ENCODE results near the gene TTC27. TPM values are rescaled to one million over a fixed set of nuclear protein-coding genes. Genes with fewer than 3 reads are reported as not detected.

TTC27 gene
- total RNA-seq, 1 experiment from 2014 or later, result 25.1 TPM

DNA sequence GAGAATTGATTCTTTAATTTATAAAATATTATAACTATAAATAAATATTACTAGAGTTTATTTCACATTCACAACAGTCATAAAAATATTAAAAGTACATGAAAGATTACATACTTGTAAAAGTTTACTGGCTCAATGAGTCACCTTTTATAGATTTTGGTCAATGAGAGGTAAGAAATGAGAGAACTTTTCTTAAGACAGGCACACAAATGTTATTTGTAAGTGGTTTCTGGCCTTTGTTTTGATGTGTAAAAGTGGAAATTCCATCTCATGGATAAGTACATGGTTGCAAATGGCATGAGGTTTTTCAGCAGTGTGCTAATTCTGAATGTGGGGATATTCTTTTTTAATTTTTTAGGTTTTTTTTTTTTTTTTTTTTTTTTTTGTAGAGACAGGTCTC is 63.8 kb downstream of the TTC27 start:
- POLR2A ChIA-PET, result no interaction called here
- DNase-seq (ENCODE audit: low spot score), result no peak

DNA sequence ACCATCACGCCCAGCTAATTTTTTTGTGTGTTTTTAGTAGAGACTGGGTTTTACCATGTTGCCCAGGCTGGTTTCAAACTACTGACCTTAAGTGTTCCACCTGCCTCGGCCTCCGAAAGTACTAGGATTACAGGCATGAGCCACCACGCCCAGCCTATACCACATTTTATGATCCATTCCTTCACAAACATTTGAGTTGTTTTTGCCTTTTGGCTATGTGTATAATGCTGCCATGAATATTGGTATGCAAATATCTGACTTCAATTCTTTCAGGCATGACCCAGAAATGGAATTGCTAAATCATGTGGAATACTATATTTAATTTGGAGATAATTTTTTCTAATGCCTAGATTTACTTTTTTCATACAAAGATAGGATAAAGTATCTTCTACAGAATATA is 68.6 kb downstream of the TTC27 start:
- CTCF ChIA-PET, result no interaction called here
- Mint-ChIP-seq H3K4me1 (peaks cover 12% of the 10 kb centered on the region), H3K27me3 (ENCODE audit: low read depth) (no peaks in the 10 kb centered on the region; the same call in 1 of the 2 replicates), H3K4me3 (no peak overlapping the region), H3K9me3 (no peaks in the 10 kb centered on the region), H3K36me3 (no peaks in the 10 kb centered on the region), H3K27ac (no peak overlapping the region)
- POLR2A ChIA-PET, result no interaction called here
- DNase-seq (ENCODE audit: low spot score) (no peak), ATAC-seq (no peak)
- TF ChIP-seq, protein P1, sequence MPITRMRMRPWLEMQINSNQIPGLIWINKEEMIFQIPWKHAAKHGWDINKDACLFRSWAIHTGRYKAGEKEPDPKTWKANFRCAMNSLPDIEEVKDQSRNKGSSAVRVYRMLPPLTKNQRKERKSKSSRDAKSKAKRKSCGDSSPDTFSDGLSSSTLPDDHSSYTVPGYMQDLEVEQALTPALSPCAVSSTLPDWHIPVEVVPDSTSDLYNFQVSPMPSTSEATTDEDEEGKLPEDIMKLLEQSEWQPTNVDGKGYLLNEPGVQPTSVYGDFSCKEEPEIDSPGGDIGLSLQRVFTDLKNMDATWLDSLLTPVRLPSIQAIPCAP (CRISPR knock-in tag; IDR thresholded peaks at IDR 0.05), result no peak
- TF ChIP-seq GRHL2 (CRISPR knock-in tag; IDR thresholded peaks at IDR 0.05; ENCODE audit: insufficient replicate concordance, severe bottlenecking) (no peak), JAZF1 (CRISPR knock-in tag; IDR thresholded peaks at IDR 0.05) (no peak), MXD4 (CRISPR knock-in tag; IDR thresholded peaks at IDR 0.05; ENCODE audit: borderline replicate concordance) (no peak), GTF2I (CRISPR knock-in tag; conservative IDR thresholded peaks at IDR 0.05) (no peak)
- TF ChIP-seq, protein P2, sequence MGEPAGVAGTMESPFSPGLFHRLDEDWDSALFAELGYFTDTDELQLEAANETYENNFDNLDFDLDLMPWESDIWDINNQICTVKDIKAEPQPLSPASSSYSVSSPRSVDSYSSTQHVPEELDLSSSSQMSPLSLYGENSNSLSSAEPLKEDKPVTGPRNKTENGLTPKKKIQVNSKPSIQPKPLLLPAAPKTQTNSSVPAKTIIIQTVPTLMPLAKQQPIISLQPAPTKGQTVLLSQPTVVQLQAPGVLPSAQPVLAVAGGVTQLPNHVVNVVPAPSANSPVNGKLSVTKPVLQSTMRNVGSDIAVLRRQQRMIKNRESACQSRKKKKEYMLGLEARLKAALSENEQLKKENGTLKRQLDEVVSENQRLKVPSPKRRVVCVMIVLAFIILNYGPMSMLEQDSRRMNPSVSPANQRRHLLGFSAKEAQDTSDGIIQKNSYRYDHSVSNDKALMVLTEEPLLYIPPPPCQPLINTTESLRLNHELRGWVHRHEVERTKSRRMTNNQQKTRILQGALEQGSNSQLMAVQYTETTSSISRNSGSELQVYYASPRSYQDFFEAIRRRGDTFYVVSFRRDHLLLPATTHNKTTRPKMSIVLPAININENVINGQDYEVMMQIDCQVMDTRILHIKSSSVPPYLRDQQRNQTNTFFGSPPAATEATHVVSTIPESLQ (CRISPR knock-in tag; IDR thresholded peaks at IDR 0.05), result no peak
- TF ChIP-seq, protein P3, sequence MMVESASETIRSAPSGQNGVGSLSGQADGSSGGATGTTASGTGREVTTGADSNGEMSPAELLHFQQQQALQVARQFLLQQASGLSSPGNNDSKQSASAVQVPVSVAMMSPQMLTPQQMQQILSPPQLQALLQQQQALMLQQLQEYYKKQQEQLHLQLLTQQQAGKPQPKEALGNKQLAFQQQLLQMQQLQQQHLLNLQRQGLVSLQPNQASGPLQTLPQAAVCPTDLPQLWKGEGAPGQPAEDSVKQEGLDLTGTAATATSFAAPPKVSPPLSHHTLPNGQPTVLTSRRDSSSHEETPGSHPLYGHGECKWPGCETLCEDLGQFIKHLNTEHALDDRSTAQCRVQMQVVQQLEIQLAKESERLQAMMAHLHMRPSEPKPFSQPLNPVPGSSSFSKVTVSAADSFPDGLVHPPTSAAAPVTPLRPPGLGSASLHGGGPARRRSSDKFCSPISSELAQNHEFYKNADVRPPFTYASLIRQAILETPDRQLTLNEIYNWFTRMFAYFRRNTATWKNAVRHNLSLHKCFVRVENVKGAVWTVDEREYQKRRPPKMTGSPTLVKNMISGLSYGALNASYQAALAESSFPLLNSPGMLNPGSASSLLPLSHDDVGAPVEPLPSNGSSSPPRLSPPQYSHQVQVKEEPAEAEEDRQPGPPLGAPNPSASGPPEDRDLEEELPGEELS (CRISPR knock-in tag; IDR thresholded peaks at IDR 0.05), result no peak

More for the DNA sequence above, 63.8 kb downstream of the TTC27 start:
- Mint-ChIP-seq H3K4me1 (no peaks in the 10 kb centered on the region), H3K27ac (no peak overlapping the region; the same call in 1 of the 2 replicates), H3K9me3 (no peaks in the 10 kb centered on the region), H3K36me3 (no peaks in the 10 kb centered on the region), H3K4me3 (no peak overlapping the region), H3K27me3 (ENCODE audit: low read depth) (no peaks in the 10 kb centered on the region)
- ATAC-seq, result no peak
- CTCF ChIA-PET, result no interaction called here
- TF ChIP-seq, protein P4, sequence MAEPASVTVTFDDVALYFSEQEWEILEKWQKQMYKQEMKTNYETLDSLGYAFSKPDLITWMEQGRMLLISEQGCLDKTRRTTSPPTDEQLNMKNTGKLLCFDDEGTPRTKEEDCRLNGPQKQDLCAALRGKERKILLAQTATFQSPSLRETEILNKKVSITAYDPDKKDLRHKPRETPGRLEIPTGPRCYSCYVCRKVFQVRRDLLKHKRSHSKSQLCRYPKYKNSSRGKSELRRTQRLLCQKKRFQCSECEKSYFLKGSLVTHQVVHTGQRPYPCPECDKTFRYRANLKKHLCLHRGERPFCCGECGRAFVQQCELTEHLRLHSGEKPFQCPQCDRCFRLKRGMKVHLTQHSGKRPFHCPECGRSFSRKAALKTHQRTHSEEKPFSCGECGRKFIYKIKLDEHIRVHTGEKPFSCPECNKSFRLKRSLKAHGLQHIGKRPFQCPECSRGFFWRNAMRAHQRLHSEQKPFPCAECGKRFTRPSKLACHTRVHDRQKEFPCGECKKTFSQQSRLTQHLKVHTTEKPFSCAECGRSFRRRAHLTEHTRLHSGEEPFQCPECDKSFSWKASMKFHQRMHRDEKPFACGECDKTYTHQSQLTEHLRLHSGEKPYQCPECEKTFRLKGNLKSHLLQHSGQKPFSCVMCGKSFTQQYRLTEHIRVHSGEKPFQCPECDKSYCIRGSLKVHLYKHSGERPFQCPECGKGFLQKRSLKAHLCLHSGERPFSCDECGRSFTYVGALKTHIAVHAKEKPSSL (CRISPR knock-in tag; conservative IDR thresholded peaks at IDR 0.05), result no peak
- TF ChIP-seq ZNF219 (CRISPR knock-in tag; IDR thresholded peaks at IDR 0.05; ENCODE audit: borderline replicate concordance) (no peak), JAZF1 (CRISPR knock-in tag; IDR thresholded peaks at IDR 0.05) (no peak), ZNF121 (CRISPR knock-in tag; IDR thresholded peaks at IDR 0.05) (no peak)
- TF ChIP-seq, protein P5, sequence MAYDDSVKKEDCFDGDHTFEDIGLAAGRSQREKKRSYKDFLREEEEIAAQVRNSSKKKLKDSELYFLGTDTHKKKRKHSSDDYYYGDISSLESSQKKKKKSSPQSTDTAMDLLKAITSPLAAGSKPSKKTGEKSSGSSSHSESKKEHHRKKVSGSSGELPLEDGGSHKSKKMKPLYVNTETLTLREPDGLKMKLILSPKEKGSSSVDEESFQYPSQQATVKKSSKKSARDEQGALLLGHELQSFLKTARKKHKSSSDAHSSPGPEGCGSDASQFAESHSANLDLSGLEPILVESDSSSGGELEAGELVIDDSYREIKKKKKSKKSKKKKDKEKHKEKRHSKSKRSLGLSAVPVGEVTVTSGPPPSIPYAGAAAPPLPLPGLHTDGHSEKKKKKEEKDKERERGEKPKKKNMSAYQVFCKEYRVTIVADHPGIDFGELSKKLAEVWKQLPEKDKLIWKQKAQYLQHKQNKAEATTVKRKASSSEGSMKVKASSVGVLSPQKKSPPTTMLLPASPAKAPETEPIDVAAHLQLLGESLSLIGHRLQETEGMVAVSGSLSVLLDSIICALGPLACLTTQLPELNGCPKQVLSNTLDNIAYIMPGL (CRISPR knock-in tag; IDR thresholded peaks at IDR 0.05), result no peak

DNA sequence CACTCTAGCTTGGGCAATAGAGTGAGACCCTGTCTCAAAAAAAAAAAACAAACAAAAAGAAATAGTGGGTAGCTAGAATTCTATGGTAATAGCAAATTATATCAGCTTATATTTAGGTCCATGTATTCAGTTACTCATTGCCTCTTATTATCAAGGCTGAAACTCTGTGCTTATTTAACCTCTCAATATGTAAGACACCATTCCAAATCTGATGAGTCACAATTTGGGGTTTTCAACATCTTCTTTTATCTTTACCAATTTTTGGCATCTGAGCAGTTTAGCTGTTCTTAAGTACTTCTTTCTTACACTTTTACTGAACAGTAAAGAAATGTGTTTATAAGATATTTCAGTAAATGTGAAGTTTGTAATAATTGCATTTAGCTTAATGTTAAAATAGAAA is 69.3 kb downstream of the TTC27 start:
- H3K9me3 Mint-ChIP-seq, result no peaks in the 10 kb centered on the region
- H3K27ac Mint-ChIP-seq, result no peak overlapping the region
- ATAC-seq (no peak), DNase-seq (ENCODE audit: low spot score) (no peak)
- peaks cover 14% of the 10 kb centered on the region for H3K4me1 Mint-ChIP-seq
- no peak overlapping the region for H3K4me3 Mint-ChIP-seq
- no peaks in the 10 kb centered on the region; the same call in 1 of the 2 replicates for H3K27me3 Mint-ChIP-seq (ENCODE audit: low read depth)
- ChIA-PET CTCF (no interaction called here), POLR2A (no interaction called here)
- TF ChIP-seq RELA (CRISPR knock-in tag; IDR thresholded peaks at IDR 0.05; ENCODE audit: borderline replicate concordance) (no peak), ZNF232 (CRISPR knock-in tag; IDR thresholded peaks at IDR 0.05) (no peak), ZNF121 (CRISPR knock-in tag; IDR thresholded peaks at IDR 0.05) (no peak)
- TF ChIP-seq, protein P4 (CRISPR knock-in tag; conservative IDR thresholded peaks at IDR 0.05), result no peak
- TF ChIP-seq, protein P6, sequence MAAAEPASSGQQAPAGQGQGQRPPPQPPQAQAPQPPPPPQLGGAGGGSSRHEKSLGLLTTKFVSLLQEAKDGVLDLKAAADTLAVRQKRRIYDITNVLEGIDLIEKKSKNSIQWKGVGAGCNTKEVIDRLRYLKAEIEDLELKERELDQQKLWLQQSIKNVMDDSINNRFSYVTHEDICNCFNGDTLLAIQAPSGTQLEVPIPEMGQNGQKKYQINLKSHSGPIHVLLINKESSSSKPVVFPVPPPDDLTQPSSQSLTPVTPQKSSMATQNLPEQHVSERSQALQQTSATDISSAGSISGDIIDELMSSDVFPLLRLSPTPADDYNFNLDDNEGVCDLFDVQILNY (CRISPR knock-in tag; IDR thresholded peaks at IDR 0.05), result no peak
- H3K36me3 Mint-ChIP-seq, result no peaks in the 10 kb centered on the region

Measured in WTC11 (cell line).